Psoas muscle (tissue), 8 donors: ENCODE measurements around the gene FBXO9. TPM values are rescaled to one million over a fixed set of nuclear protein-coding genes. Genes with fewer than 3 reads are reported as not detected.
"Not testable (repeated sequence)": the region's sequence is repeated elsewhere in the genome, so short reads cannot be mapped to it uniquely, and the experiment has no call there.

Experiments used
- ATAC-seq, 4 donors: fragments of 200-7000 bp; cut with Tn5 transposase; one replicate each; pipeline ENCODE4 v1.9.1; 2020; ENCODE audit warnings: moderate library complexity in 3 of 4, mild to moderate bottlenecking in 2 of 4
- DNase-seq, 2 donors: peaks; one replicate each; pipeline ENCODE4 v3.0.0-alpha.2; 2020
- H3K27ac ChIP-seq: fragments of 200-600 bp; one replicate; pipeline ENCODE4 v1.8.0; 2022
- H3K27me3 ChIP-seq, 3 donors: fragments of 200-600 bp in 1 of 3; one replicate each; pipeline versions ENCODE4 v1.6.1 to v1.8.0; 2013 to 2022; ENCODE audit warnings: low read length in 2 of 3, mild to moderate bottlenecking in 2 of 3, moderate library complexity in 1 of 3; ENCODE audit not compliant: insufficient read depth in 3 of 3
- H3K36me3 ChIP-seq, 2 donors: fragments of 200-600 bp in 1 of 2; one replicate each; pipeline versions ENCODE4 v1.6.1 to v1.8.0; 2013 to 2022; ENCODE audit warnings: low read depth in 1 of 2, mild to moderate bottlenecking in 1 of 2, moderate library complexity in 1 of 2; ENCODE audit not compliant: insufficient read depth in 1 of 2
- H3K4me1 ChIP-seq: fragments of 200-600 bp; one replicate; pipeline ENCODE4 v1.8.0; 2022
- H3K4me3 ChIP-seq: fragments of 200-600 bp; one replicate; pipeline ENCODE4 v1.8.0; 2022; ENCODE audit warnings: mild to moderate bottlenecking
- H3K9me3 ChIP-seq: fragments of 200-600 bp; one replicate; pipeline ENCODE4 v1.8.0; 2022
- CTCF ChIP-seq: fragments of 200-600 bp; IDR thresholded peaks from one replicate; pipeline ENCODE4 v1.8.0; 2022; ENCODE audit warnings: antibody characterized with exemption
- WGBS, 3 donors: extraction: QIAGEN DNeasy Blood & Tissue Kit; methylation state at CpG; one replicate each; pipeline versions ENCODE4 v1.1.6 to v1.1.7; 2013; 5-methylcytosine and 5-hydroxymethylcytosine counted together
- intact Hi-C, 2 donors: fragments of 100-400 bp; cut with DNase I; formaldehyde crosslinking; loops; one replicate each; pipeline versions ENCODE4 v1.11.0 to v1.14.2; 2022
- polyA plus RNA-seq, 3 donors: library from polyadenylated mRNA; stranded (reverse); fragments of 200-250 nt; gene quantifications; one replicate each; pipeline ENCODE4 v1.2.3, GENCODE V29; 2013
- total RNA-seq, 4 donors: library from RNA; stranded (reverse); fragmentation: NEBNext Ultra II Directional in 2 of 4; extraction: Animal tissue kit (Norgen Biotek cat#: 25700) in 2 of 4; gene quantifications; one replicate each; pipeline versions ENCODE4 v1.2.1 to v1.2.4, GENCODE V29; 2021 to 2023
- donor health status: healthy with polysubstance abuse.
- donor health status: DM: no; HTN: no; CAD: no; lungs with moderate emphysema.
- donor health status: Bipolar disorder and iron deficiency.
- donor health status: healthy.
- donor health status: DM: yes; HTN: yes; CAD: no.
- donor health status: DM: no; HTN: no; CAD: no.
- donor health status: DM: no; HTN: no; CAD: no.
- donor health status: DM: yes; HTN: yes; CAD: no.

FBXO9 gene
- total and polyA plus RNA-seq, 7 donors: 23.2 to 74.2 (median 44.3) TPM

GRCh38 chr6:53062169-53062539 is 3.0 kb upstream of the FBXO9 start:
- TF ChIP-seq CTCF: no peak
- no peak for ATAC-seq
- Histone ChIP-seq H3K27me3 (no peaks in the 10 kb centered on the region), H3K4me3 (peak overlapping the region; percentile 93), H3K9me3 (no peaks in the 10 kb centered on the region), H3K27ac (peak overlapping the region; percentile 93), H3K4me1 (peaks cover 51% of the 10 kb centered on the region), H3K36me3 (peaks cover 0 to 1% of the 10 kb centered on the region in 2 donors)
- 17 to 20% (median 18%) methylated on average over 5 of the region's 5 CpGs for WGBS, 3 donors
- no peak for DNase-seq
- intact Hi-C loops: no loop called here

GRCh38 chr6:53064255-53064654 is 949 bp upstream of the FBXO9 start:
- ATAC-seq, intact Hi-C loops, H3K27me3 ChIP-seq, H3K9me3 ChIP-seq: not testable (repeated sequence)
- DNase-seq: peak; percentile 23 to 56
- H3K36me3 ChIP-seq: peaks cover 0 to 18% of the 10 kb centered on the region in 2 donors
- WGBS, 3 donors: 68 to 76% (median 72%) methylated on average over 16 of the region's 16 CpGs
- peaks cover 44% of the 10 kb centered on the region for H3K4me1 ChIP-seq
- peak overlapping the region; percentile 94 for H3K27ac ChIP-seq
- H3K4me3 ChIP-seq: peak overlapping the region; percentile 94

DNA sequence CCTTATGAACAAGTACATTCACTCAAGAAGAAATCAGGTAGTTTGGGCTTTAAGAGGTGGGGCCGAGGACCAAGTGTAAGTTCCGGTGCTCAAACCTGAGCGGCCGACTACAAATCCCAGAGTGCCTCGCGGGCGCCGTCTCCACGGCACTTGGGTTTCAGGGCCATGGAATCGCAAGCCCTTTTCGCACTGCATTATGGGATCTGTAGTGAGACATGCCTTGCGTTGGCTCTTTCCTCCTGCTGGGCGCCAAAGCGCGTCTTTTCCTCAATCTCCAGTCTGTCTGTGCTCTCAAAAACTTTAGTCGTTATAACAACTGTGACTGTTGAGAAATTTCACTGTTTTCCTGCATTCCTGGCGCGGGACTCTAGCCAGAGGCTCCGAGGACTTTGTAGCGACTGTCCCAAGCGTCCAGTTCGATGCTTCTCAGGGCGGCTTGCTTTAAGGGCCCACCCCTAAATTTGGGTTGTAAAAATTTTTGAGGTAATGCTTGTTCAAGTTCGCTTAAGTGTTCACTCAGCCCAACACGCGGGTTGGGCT is 408 bp upstream of the FBXO9 start:
- DNase-seq (peak; percentile 97), ATAC-seq (peak; percentile 87 to 91 (median 89))
- 0 to 1% (median 0%) methylated on average over 26 of the region's 26 CpGs for WGBS, 3 donors
- intact Hi-C loops: no loop called here
- H3K27me3 ChIP-seq: no peaks in the 10 kb centered on the region
- H3K9me3 ChIP-seq: no peaks in the 10 kb centered on the region
- peak overlapping the region; percentile 94 for H3K27ac ChIP-seq
- peaks cover 0 to 18% of the 10 kb centered on the region in 2 donors for H3K36me3 ChIP-seq
- peak; percentile 10 for TF ChIP-seq CTCF
- H3K4me1 ChIP-seq: peaks cover 38% of the 10 kb centered on the region
- peak overlapping the region; percentile 94 for H3K4me3 ChIP-seq

DNA sequence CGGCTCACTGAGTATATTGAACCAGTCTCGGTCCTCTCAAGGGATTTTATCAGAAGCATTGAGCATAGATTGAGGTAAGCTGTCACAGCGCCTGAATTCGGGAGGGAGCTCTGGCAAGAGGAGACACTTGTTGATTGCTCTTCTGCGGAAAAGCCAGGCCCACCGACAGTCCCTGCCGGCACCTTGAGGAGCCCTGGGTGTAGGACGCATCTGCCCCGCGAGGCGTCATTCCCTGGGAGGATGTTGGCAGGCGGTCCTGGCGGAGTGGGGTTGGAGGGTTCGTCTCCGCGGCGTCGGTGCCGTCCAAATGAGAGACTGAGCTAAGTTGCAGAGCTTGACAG is 843 bp downstream of the FBXO9 start:
- ATAC-seq (peak in 2 of 4 donors; percentile 18 to 21), DNase-seq (peak; percentile 59 to 76)
- 0 to 1% (median 1%) methylated on average over 19 of the region's 19 CpGs for WGBS, 3 donors
- Histone ChIP-seq H3K4me3 (peak overlapping the region; percentile 94), H3K36me3 (peaks cover 0 to 22% of the 10 kb centered on the region in 2 donors), H3K4me1 (peaks cover 31% of the 10 kb centered on the region), H3K27me3 (no peaks in the 10 kb centered on the region), H3K27ac (peak overlapping the region; percentile 94), H3K9me3 (no peaks in the 10 kb centered on the region)
- no peak for TF ChIP-seq CTCF
- intact Hi-C loops: no loop called here

GRCh38 chr6:53066874-53067706 is 1.9 kb downstream of the FBXO9 start:
- Histone ChIP-seq H3K9me3 (no peaks in the 10 kb centered on the region), H3K27ac (peak overlapping the region; percentile 94), H3K4me3 (peak overlapping the region; percentile 94), H3K4me1 (peaks cover 31% of the 10 kb centered on the region), H3K36me3 (peaks cover 0 to 33% of the 10 kb centered on the region in 2 donors), H3K27me3 (no peaks in the 10 kb centered on the region)
- 75 to 85% (median 75%) methylated on average over 4 of the region's 4 CpGs for WGBS, 3 donors
- intact Hi-C loops: no loop called here
- ATAC-seq: no peak
- no peak for TF ChIP-seq CTCF
- no peak for DNase-seq
